Lower lobe of right lung (tissue), 2 donors: ENCODE measurements around the gene SSMEM1. TPM values are rescaled to one million over a fixed set of nuclear protein-coding genes. Genes with fewer than 3 reads are reported as not detected.

Source experiments
- ATAC-seq, 2 donors: fragments of 200-7000 bp; cut with Tn5 transposase; one replicate each; pipeline ENCODE4 v1.9.1; 2020 to 2022; ENCODE audit warnings: mild to moderate bottlenecking in 2 of 2, moderate library complexity in 2 of 2
- DNase-seq: peaks from one replicate; pipeline ENCODE4 v3.0.0-alpha.2; 2020
- H3K27ac ChIP-seq: fragments of 200-600 bp; one replicate; pipeline ENCODE4 v1.8.0; 2022
- H3K27me3 ChIP-seq: fragments of 200-600 bp; one replicate; pipeline ENCODE4 v1.8.0; 2022; ENCODE audit warnings: low read depth
- H3K36me3 ChIP-seq: fragments of 200-600 bp; one replicate; pipeline ENCODE4 v1.8.0; 2022; ENCODE audit warnings: mild to moderate bottlenecking
- H3K4me1 ChIP-seq: fragments of 200-600 bp; one replicate; pipeline ENCODE4 v1.8.0; 2022
- H3K4me3 ChIP-seq: fragments of 200-600 bp; one replicate; pipeline ENCODE4 v1.8.0; 2022; ENCODE audit warnings: mild to moderate bottlenecking
- H3K9me3 ChIP-seq: fragments of 200-600 bp; one replicate; pipeline ENCODE4 v1.8.0; 2022
- CTCF ChIP-seq: fragments of 200-600 bp; IDR thresholded peaks from one replicate; pipeline ENCODE4 v1.8.0; 2022; ENCODE audit warnings: antibody characterized with exemption, mild to moderate bottlenecking
- intact Hi-C: fragments of 100-400 bp; cut with DNase I; formaldehyde crosslinking; loops from one replicate; pipeline ENCODE4 v1.11.0; 2022
- total RNA-seq: library from RNA; stranded (reverse); fragmentation: NEBNext Ultra II Directional; extraction: Animal tissue kit (Norgen Biotek cat#: 25700); gene quantifications from one replicate; pipeline ENCODE4 v1.2.1, GENCODE V29; 2021
- donor health status: DM: no; HTN: yes; CAD: no; lungs with severe emphysema.

Gene SSMEM1
- total RNA-seq, 1 donor from 2014 or later, result not detected

DNA sequence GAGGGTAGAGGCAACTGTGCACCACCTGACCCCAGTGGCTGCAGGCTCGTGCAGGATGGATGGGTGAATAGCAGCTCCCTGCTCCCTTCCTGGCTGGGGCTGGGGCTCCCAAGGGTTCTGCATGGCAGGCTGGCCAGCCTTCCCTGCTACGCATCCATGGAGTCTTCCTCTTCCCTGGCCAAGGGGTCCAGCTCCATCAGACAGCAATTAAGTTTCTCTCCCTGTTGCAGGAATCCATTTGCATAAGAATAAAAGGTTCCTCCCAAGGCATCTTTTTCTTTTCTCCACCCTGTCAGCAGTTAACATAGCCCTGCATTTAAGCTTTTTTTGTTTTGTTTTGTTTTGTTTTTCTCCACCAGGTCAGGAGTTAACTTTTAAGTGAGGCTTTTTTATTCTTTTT lies 49.0 kb downstream of the SSMEM1 start:
- DNase-seq (no peak), ATAC-seq (no peak)
- H3K4me1 ChIP-seq, result no peaks in the 10 kb centered on the region
- no peak overlapping the region for H3K27ac ChIP-seq
- no peaks in the 10 kb centered on the region for H3K27me3 ChIP-seq
- intact Hi-C loops, result no loop called here
- no peaks in the 10 kb centered on the region for H3K36me3 ChIP-seq
- TF ChIP-seq CTCF, result no peak
- no peak overlapping the region for H3K4me3 ChIP-seq
- peaks cover 29% of the 10 kb centered on the region for H3K9me3 ChIP-seq

DNA sequence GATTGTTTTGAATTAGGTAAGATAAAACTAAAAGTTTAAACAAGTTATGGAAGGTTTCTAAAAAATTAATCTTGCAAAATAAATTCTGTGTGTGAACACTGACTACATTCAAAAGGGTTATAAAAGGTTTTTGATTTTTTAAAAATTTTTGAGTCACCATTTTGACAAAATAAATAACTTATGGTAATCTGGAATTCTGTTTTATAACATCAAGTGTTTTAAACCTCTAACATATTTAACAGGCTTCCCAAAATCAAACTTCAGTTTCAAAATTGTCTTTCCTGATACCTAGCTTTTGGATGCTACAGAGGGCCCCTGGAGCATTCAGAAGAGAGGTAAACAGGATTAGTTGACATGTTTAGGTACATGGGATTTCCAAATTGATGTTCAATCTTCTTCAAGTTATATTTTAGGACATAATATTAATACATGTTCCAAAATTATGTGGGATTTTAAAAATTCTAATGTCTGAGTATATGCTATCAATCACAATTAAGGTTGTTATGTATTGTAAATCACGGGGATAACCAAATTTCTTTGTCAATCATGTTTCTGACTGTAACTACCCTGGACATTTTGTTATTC lies 50.9 kb downstream of the SSMEM1 start:
- H3K4me3 ChIP-seq, result no peak overlapping the region
- no peaks in the 10 kb centered on the region for H3K36me3 ChIP-seq
- ATAC-seq (no peak), DNase-seq (no peak)
- intact Hi-C loops, result no loop called here
- H3K27ac ChIP-seq, result no peak overlapping the region
- H3K27me3 ChIP-seq, result no peaks in the 10 kb centered on the region
- TF ChIP-seq CTCF, result no peak
- H3K4me1 ChIP-seq, result no peaks in the 10 kb centered on the region
- peaks cover 29% of the 10 kb centered on the region for H3K9me3 ChIP-seq

DNA sequence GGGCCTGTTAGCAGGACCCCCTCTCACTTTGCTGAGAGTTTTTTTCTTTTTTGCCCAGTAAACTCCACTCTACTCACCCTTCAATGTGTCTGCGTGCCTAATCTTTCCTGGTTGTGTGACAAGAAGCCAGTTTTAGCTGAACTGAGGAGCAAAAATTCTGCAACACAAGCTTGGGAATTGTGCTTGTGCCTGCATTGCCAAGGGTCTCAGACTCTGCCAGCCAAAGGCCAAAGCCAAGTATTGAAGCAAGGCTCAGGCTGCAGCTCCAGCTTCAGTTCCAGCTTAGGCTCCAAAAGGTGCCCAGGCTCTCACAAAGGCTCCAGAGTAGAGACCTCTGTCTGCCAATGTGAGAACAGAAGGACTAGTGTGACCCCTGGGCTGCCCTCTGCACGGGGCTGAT lies 54.8 kb downstream of the SSMEM1 start:
- Histone ChIP-seq H3K27me3 (no peaks in the 10 kb centered on the region), H3K9me3 (peaks cover 24% of the 10 kb centered on the region), H3K36me3 (no peaks in the 10 kb centered on the region), H3K4me3 (no peak overlapping the region), H3K27ac (no peak overlapping the region), H3K4me1 (no peaks in the 10 kb centered on the region)
- TF ChIP-seq CTCF, result no peak
- ATAC-seq, result no peak
- intact Hi-C loops, result no loop called here
- DNase-seq, result no peak

DNA sequence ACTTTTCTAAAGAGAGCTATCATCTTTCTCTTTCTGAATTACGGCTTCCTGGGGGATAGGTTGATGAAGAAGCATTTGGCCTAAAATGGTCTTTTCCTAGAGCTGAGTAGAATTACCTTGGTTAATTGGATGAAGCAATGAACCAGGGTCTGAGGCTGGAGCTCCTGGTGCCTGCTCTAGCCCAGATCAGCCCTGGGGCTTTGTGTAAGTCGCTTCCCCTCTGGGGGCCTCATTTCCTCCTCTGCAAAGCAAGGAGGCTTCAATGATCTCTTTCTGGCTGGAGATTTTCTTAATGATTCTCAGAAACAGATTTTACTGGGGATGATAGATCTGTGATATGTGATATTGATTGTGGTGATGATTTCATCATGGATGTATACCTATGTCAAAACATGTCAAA lies 55.5 kb downstream of the SSMEM1 start:
- ATAC-seq, result no peak
- DNase-seq, result no peak
- no peak overlapping the region for H3K27ac ChIP-seq
- no peak for TF ChIP-seq CTCF
- intact Hi-C loops, result no loop called here
- H3K27me3 ChIP-seq, result no peaks in the 10 kb centered on the region
- H3K9me3 ChIP-seq, result peaks cover 18% of the 10 kb centered on the region
- H3K4me1 ChIP-seq, result no peaks in the 10 kb centered on the region
- H3K36me3 ChIP-seq, result no peaks in the 10 kb centered on the region
- H3K4me3 ChIP-seq, result no peak overlapping the region

Other genes with a start within 250 kb of the SSMEM1 start
- gene ZC3HC1, start 156.5 kb upstream of the SSMEM1 start, total RNA-seq, result 11.0 TPM
- 34.2 TPM for gene KLHDC10, start 137.3 kb upstream of the SSMEM1 start, total RNA-seq
- 21.7 TPM for gene TMEM209, start 2.5 kb upstream of the SSMEM1 start, total RNA-seq
- not detected for gene CPA2, start 59.0 kb downstream of the SSMEM1 start, total RNA-seq
- gene CPA4, start 85.3 kb downstream of the SSMEM1 start, total RNA-seq, result not detected
- gene CPA5, start 137.0 kb downstream of the SSMEM1 start, total RNA-seq, result not detected
- 0.30 TPM for gene CPA1, start 172.6 kb downstream of the SSMEM1 start, total RNA-seq
- 10.0 TPM for gene CEP41, start 233.2 kb downstream of the SSMEM1 start, total RNA-seq